Bladder microvascular endothelial cell (primary cell): ENCODE measurements around the gene AHCYL1. TPM values are rescaled to one million over a fixed set of nuclear protein-coding genes. Genes with fewer than 3 reads are reported as not detected.

Source experiments
- total RNA-seq: library from RNA; depleted of rRNA; stranded (reverse); fragments of >200 nt; gene quantifications from 2 replicates; pipeline ENCODE4 v1.2.3, GENCODE V29; 2014

Gene AHCYL1
- 30.1 and 54.9 TPM in 2 replicates for total RNA-seq

DNA sequence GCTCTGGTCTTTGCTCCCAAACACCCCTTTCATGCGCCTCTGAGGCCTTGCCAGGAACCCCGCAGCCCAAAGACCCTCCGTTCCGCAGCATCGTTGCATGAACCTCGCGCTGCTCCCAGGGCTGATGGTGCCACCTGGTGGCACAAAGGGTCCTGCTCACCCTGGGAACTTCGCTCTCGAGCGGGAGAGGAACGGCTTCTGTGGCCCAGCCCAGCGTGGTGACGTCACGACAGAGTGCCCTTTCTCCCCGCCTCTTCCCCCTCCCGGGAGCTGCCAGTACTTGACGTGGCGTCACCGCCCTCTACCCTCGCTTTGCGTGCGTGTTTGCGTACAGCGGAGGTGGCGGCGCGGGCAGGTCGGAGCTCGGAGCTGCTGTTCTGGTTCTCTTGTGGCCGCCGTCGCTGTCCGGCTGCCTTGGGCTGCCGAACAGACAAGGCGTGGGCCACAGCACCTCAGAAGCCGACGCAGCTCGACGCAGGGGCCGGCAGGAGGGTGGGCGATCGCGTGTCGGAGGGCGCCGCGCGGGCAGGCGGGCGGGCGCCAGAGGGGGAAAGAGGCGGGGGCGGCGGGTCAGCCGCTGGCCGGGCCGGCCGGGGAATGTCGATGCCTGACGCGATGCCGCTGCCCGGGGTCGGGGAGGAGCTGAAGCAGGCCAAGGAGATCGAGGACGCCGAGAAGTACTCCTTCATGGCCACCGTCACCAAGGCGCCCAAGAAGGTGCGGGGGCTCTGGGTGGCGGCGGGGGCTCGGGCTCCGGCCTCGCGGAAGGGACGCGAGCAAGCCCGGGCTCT, at the start of gene AHCYL1:
AHCYL1 (plus strand) TSS at position 310 of the 791 bp plus-strand sequence; CDS start at position 598, 288 bp downstream.

DNA sequence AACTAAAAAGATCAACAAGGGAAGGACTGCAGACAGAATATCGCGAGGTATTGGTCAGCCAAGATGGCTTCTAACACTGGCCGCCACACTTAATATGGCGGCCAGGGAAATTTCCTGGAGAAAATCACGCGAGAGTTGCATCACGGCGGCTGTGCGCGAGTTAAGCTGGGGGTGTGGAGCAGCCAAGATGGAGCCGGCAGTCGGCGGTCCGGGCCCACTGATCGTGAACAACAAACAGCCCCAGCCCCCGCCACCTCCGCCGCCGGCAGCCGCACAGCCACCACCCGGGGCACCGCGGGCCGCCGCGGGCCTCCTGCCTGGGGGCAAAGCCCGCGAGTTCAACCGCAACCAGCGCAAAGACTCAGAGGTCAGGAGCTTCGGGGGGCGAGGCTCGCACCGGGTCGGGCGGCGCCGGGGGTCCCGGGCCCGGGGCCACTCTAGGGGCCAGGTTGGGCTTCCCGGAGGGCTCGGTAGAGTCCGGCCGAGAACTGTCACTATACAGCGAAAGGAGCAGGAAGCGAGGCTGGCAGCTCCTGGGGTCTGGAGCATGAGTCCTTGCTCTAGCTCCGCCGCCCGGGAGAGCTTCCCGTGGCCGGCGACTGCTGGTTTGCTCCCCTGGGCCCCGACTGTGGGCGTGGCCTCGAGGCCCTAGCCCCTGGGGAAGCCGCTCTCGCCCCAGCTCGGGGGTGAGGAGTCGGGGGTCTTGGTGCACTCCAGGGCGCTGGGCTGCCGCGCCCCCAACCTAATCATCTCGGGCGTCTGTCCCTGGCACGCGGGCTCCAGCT, 50.1 kb downstream of the AHCYL1 start, which contains the start of gene STRIP1:
STRIP1 (plus strand) TSS at position 174 of the 785 bp plus-strand sequence; CDS start at position 188, 14 bp downstream.

DNA sequence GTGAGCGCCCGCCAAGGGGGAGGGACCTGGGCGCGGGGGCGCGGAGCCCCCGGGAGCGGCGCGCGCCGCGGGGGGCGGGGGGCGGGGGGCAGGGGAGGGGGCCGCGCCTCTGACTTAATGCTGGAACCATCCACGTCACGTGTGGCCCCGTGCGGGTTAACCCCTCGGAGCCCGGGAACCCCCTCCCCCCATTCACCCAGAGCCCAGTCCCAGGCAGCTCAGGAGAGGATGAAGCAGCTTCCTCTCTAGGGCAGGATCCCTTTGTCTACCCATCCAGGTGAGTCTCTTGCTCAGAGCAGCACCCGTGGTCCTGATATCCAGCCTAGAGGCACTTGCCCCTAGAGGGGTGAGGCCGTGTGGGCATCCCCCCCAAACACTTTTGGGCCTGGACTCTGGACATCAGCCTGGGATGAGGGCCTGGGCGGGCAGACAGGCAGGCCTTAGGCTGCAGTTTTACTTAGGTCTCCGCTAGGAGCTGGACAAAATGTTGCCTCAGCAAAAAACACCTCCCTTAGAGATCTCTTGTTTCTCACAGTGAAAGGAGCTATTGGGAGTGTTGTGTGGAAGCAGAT, 86.2 kb downstream of the AHCYL1 start, which contains the start of gene ALX3:
ALX3 (minus strand) TSS at position 2 of the 572 bp plus-strand sequence. CDS start 60 bp downstream, outside the sequence.

Other genes with a start within 250 kb of the AHCYL1 start
- gene GSTM3, start 243.7 kb upstream of the AHCYL1 start, total RNA-seq = 16.8 and 27.5 TPM in 2 replicates
- not detected in 2 replicates for gene EPS8L3, start 220.8 kb upstream of the AHCYL1 start, total RNA-seq
- gene CSF1, start 73.9 kb upstream of the AHCYL1 start, total RNA-seq = 6.3 and 32.5 TPM in 2 replicates
- gene STRIP1, start 49.9 kb downstream of the AHCYL1 start, total RNA-seq = 30.6 and 68.2 TPM in 2 replicates
- not detected in 2 replicates for gene ALX3, start 85.9 kb downstream of the AHCYL1 start, total RNA-seq
- gene UBL4B, start 127.7 kb downstream of the AHCYL1 start, total RNA-seq = not detected in 2 replicates
- gene SLC6A17, start 165.7 kb downstream of the AHCYL1 start, total RNA-seq = under 0.01 and 1.1 TPM in 2 replicates
- 3.9 and 5.4 TPM in 2 replicates for gene KCNC4, start 225.5 kb downstream of the AHCYL1 start, total RNA-seq